Measurements from ENCODE around the gene PPCDC.

PPCDC gene

DNA sequence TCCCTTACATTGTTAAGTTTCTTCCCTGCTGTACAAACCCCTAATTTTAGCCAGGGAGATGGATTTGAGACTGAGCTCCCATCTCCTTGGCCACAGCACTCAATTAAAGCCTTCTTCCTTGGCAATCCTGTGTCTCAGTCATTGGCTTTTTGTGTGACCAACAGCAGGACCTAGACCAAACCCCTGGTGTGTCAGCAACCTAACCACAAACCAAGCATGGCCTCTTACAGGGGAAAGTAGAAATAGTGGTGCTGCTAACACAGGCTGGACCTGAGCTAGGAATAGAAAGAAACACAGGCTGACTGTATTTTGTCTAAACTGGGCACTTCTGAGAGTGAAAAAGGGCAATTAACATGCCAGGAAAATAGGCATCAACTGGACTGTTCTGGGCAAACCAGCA, 37.9 kb downstream of the PPCDC start:
- TF ChIP-seq POLR2AphosphoS5 (IDR thresholded peaks at IDR 0.05; ENCODE audit: low read depth, low read length) = no peak
- TF ChIP-seq POLR2A (IDR thresholded peaks at IDR 0.05; ENCODE audit: low read depth, low read length) = no peak
- no peak for TF ChIP-seq POU2F2 (IDR thresholded peaks at IDR 0.05; ENCODE audit: low read depth, low read length)
- TF ChIP-seq SPI1 (IDR thresholded peaks at IDR 0.05; ENCODE audit: low read depth, low read length) = no peak
- no peak for TF ChIP-seq PAX5 (IDR thresholded peaks at IDR 0.05; ENCODE audit: insufficient read depth, low read length, severe bottlenecking)
- TF ChIP-seq TAF1 (IDR thresholded peaks at IDR 0.05; ENCODE audit: low read depth, low read length) = no peak
- peak; percentile 89 for FAIRE-seq
- no peak for DNase-seq (ENCODE audit: insufficient read length, low spot score)

DNA sequence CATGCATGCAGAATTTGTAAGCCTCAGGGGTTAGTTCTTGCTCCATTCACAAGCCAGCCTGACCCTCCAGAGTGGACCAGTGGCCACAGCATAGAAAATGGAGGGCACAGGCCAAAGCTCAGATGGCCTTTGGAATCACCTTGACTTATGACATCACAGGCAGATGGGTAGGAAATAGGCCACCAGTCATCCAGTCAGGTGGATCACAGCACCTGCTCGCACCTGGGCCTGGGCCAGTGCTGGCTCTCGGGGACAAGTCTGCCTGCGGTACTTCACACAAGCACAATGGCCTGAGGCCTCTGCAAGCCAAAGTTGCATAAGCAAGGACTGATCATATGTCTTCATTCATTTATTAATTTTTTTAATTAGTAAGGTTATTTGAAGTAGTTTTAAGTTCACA, 39.3 kb downstream of the PPCDC start:
- FAIRE-seq (no peak), DNase-seq (ENCODE audit: insufficient read length, low spot score) (no peak)
- TF ChIP-seq SPI1 (IDR thresholded peaks at IDR 0.05; ENCODE audit: low read depth, low read length) (no peak), PAX5 (IDR thresholded peaks at IDR 0.05; ENCODE audit: insufficient read depth, low read length, severe bottlenecking) (no peak), POLR2A (IDR thresholded peaks at IDR 0.05; ENCODE audit: low read depth, low read length) (no peak)

DNA sequence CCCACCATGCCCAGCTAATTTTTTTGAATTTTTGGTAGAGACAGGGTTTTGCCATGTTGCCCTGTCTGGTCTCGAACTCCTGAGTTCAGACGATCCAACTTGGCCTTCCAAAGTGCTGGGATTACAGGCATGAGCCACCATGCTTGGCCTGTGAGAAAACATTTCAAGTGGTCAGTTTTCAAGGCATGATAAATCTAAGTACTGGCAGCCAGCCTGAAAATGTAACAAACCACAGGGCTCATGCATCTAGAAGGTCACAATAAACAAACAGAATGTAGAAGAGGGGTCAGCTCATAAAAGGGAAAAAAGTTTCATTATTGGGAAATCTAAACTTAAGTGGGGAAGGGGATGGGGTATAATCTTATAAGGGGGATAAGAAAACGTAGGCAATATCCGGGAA, 39.9 kb downstream of the PPCDC start:
- TF ChIP-seq TAF1 (IDR thresholded peaks at IDR 0.05; ENCODE audit: low read depth, low read length) (no peak), POLR2AphosphoS5 (IDR thresholded peaks at IDR 0.05; ENCODE audit: low read depth, low read length) (no peak), POLR2A (IDR thresholded peaks at IDR 0.05; ENCODE audit: low read depth, low read length) (no peak), PAX5 (IDR thresholded peaks at IDR 0.05; ENCODE audit: insufficient read depth, low read length, severe bottlenecking) (no peak), SPI1 (IDR thresholded peaks at IDR 0.05; ENCODE audit: low read depth, low read length) (no peak), POU2F2 (IDR thresholded peaks at IDR 0.05; ENCODE audit: low read depth, low read length) (no peak)
- FAIRE-seq (no peak), DNase-seq (ENCODE audit: insufficient read length, low spot score) (no peak)

- FAIRE-seq = no peak
- DNase-seq (ENCODE audit: insufficient read length, low spot score) = no peak
- TF ChIP-seq POLR2A (IDR thresholded peaks at IDR 0.05; ENCODE audit: low read depth, low read length) = no peak
These were observed 40.5 kb downstream of the PPCDC start for GRCh38 chr15:75063889-75064288.

- DNase-seq (ENCODE audit: insufficient read length, low spot score) = no peak
- no peak for TF ChIP-seq POLR2AphosphoS5 (IDR thresholded peaks at IDR 0.05; ENCODE audit: low read depth, low read length)
- TF ChIP-seq PAX5 (IDR thresholded peaks at IDR 0.05; ENCODE audit: insufficient read depth, low read length, severe bottlenecking) = no peak
- TF ChIP-seq SPI1 (IDR thresholded peaks at IDR 0.05; ENCODE audit: low read depth, low read length) = no peak
- no peak for TF ChIP-seq POLR2A (IDR thresholded peaks at IDR 0.05; ENCODE audit: low read depth, low read length)
- no peak for TF ChIP-seq POU2F2 (IDR thresholded peaks at IDR 0.05; ENCODE audit: low read depth, low read length)
- TF ChIP-seq TAF1 (IDR thresholded peaks at IDR 0.05; ENCODE audit: low read depth, low read length) = no peak
- FAIRE-seq = no peak
These were observed 41.5 kb downstream of the PPCDC start for GRCh38 chr15:75064846-75065245.

DNA sequence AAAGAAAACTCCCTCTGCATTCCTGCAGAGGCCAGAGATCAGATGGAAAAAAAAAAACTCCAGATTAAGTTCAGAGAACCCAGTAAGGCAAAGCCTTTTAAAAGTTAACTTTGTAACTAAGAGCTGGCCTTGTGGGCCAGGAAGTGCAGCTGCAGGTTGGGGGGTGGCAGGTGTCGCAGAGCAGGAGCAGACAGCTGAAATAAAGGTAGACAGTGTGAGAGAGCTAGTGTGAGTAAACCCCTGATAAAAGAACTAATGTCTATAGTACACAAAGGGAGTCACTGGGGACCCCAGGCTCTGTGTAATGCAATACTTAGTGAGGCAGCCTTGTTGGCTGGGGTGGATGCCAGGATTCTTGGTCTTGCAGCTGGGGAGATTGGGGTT, 42.1 kb downstream of the PPCDC start:
- FAIRE-seq (no peak), DNase-seq (ENCODE audit: insufficient read length, low spot score) (no peak)
- TF ChIP-seq PAX5 (IDR thresholded peaks at IDR 0.05; ENCODE audit: insufficient read depth, low read length, severe bottlenecking) (no peak), TAF1 (IDR thresholded peaks at IDR 0.05; ENCODE audit: low read depth, low read length) (no peak), POU2F2 (IDR thresholded peaks at IDR 0.05; ENCODE audit: low read depth, low read length) (no peak), SPI1 (IDR thresholded peaks at IDR 0.05; ENCODE audit: low read depth, low read length) (no peak), POLR2AphosphoS5 (IDR thresholded peaks at IDR 0.05; ENCODE audit: low read depth, low read length) (no peak), POLR2A (IDR thresholded peaks at IDR 0.05; ENCODE audit: low read depth, low read length) (no peak)

- DNase-seq (ENCODE audit: insufficient read length, low spot score) = no peak
- FAIRE-seq = no peak
- TF ChIP-seq POU2F2 (IDR thresholded peaks at IDR 0.05; ENCODE audit: low read depth, low read length) (no peak), SPI1 (IDR thresholded peaks at IDR 0.05; ENCODE audit: low read depth, low read length) (no peak), TAF1 (IDR thresholded peaks at IDR 0.05; ENCODE audit: low read depth, low read length) (no peak), PAX5 (IDR thresholded peaks at IDR 0.05; ENCODE audit: insufficient read depth, low read length, severe bottlenecking) (no peak), POLR2AphosphoS5 (IDR thresholded peaks at IDR 0.05; ENCODE audit: low read depth, low read length) (no peak), POLR2A (IDR thresholded peaks at IDR 0.05; ENCODE audit: low read depth, low read length) (no peak)
These were observed 42.6 kb downstream of the PPCDC start for GRCh38 chr15:75065851-75066509.

- FAIRE-seq (peak; percentile 9), DNase-seq (ENCODE audit: insufficient read length, low spot score) (no peak)
- TF ChIP-seq PAX5 (IDR thresholded peaks at IDR 0.05; ENCODE audit: insufficient read depth, low read length, severe bottlenecking) = no peak
- TF ChIP-seq POU2F2 (IDR thresholded peaks at IDR 0.05; ENCODE audit: low read depth, low read length) = 0 out of 2 replicates have a peak, but pooled peaks have one; percentile 36
These were observed 43.9 kb downstream of the PPCDC start for GRCh38 chr15:75067123-75067830.

DNA sequence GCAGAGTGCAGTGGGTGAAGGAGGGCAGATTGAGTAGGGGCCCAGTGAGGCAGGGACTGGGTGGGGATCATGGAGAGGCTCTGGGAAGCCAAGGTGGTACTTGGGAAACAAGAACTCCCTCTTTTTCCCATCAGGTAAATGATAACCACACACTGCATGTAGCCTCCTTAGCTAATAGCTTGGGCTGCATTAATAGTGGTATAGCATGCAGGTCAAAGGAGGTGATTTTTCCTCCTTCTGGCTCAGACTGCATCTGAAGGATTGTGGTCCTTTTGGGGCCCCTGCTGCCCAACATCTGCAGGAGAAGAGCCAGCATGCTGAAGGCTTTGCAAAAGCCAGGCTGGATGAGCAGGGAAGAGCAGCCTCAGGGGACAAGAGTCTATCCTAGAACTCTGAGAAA, 45.4 kb downstream of the PPCDC start:
- no peak for DNase-seq (ENCODE audit: insufficient read length, low spot score)
- no peak for TF ChIP-seq POLR2AphosphoS5 (IDR thresholded peaks at IDR 0.05; ENCODE audit: low read depth, low read length)
- TF ChIP-seq PAX5 (IDR thresholded peaks at IDR 0.05; ENCODE audit: insufficient read depth, low read length, severe bottlenecking) = no peak
- TF ChIP-seq SPI1 (IDR thresholded peaks at IDR 0.05; ENCODE audit: low read depth, low read length) = no peak
- TF ChIP-seq POU2F2 (IDR thresholded peaks at IDR 0.05; ENCODE audit: low read depth, low read length) = no peak
- TF ChIP-seq POLR2A (IDR thresholded peaks at IDR 0.05; ENCODE audit: low read depth, low read length) = no peak
- no peak for TF ChIP-seq TAF1 (IDR thresholded peaks at IDR 0.05; ENCODE audit: low read depth, low read length)
- FAIRE-seq = no peak

- FAIRE-seq = peak; percentile 87
- DNase-seq (ENCODE audit: insufficient read length, low spot score) = peak; percentile 35
These were observed 46.0 kb downstream of the PPCDC start for GRCh38 chr15:75069301-75069925.

More at GRCh38 chr15:75069301-75069925, 46.0 kb downstream of the PPCDC start:
- TF ChIP-seq POLR2AphosphoS5 (IDR thresholded peaks at IDR 0.05; ENCODE audit: low read depth, low read length) = peak; percentile 60
- no peak for TF ChIP-seq PAX5 (IDR thresholded peaks at IDR 0.05; ENCODE audit: insufficient read depth, low read length, severe bottlenecking)
- TF ChIP-seq POLR2A (IDR thresholded peaks at IDR 0.05; ENCODE audit: low read depth, low read length) = peak; percentile 66
- TF ChIP-seq SPI1 (IDR thresholded peaks at IDR 0.05; ENCODE audit: low read depth, low read length) = peak; percentile 99
- peak; percentile 57; the same call in 1 of the 2 replicates for TF ChIP-seq TAF1 (IDR thresholded peaks at IDR 0.05; ENCODE audit: low read depth, low read length)
- no peak for TF ChIP-seq POU2F2 (IDR thresholded peaks at IDR 0.05; ENCODE audit: low read depth, low read length)

Measured in GM12891 (cell line).